Liver (tissue), 9 donors: ENCODE measurements around the gene UBE2A. TPM values are rescaled to one million over a fixed set of nuclear protein-coding genes. Genes with fewer than 3 reads are reported as not detected.

Experiments
- DNase-seq: peaks from one replicate; pipeline ENCODE4 v3.0.0-alpha.2; 2017; ENCODE audit warnings: low spot score
- H3K27ac ChIP-seq, 2 donors: one replicate each; pipeline ENCODE4 v1.7.0; 2013; ENCODE audit warnings: inconsistent platforms in 2 of 2, low read length in 2 of 2, control low read depth in 1 of 2, low read depth in 1 of 2, mild to moderate bottlenecking in 1 of 2
- H3K27me3 ChIP-seq, 4 donors: one replicate each; pipeline versions ENCODE4 v1.6.1 to v1.7.0; 2013; ENCODE audit warnings: low read length in 3 of 4, inconsistent platforms in 1 of 4, mild to moderate bottlenecking in 1 of 4, moderate library complexity in 1 of 4; ENCODE audit not compliant: control insufficient read depth in 4 of 4, insufficient read depth in 4 of 4
- H3K36me3 ChIP-seq, 4 donors: one replicate each; pipeline versions ENCODE4 v1.6.1 to v1.7.0; 2013; ENCODE audit warnings: low read length in 3 of 4, mild to moderate bottlenecking in 3 of 4, low read depth in 1 of 4, moderate library complexity in 1 of 4; ENCODE audit not compliant: control insufficient read depth in 4 of 4, insufficient read depth in 3 of 4
- H3K4me1 ChIP-seq, 4 donors: one replicate each; pipeline versions ENCODE4 v1.6.1 to v1.7.0; 2013; ENCODE audit warnings: low read length in 3 of 4, mild to moderate bottlenecking in 3 of 4, moderate library complexity in 1 of 4; ENCODE audit not compliant: control insufficient read depth in 4 of 4, insufficient read depth in 4 of 4
- H3K4me3 ChIP-seq, 3 donors: one replicate each; pipeline versions ENCODE4 v1.6.1 to v1.7.0; 2013; ENCODE audit warnings: low read length in 3 of 3, control low read depth in 1 of 3, low read depth in 1 of 3, mild to moderate bottlenecking in 1 of 3
- H3K9ac ChIP-seq, 2 donors: one replicate each; pipeline ENCODE4 v1.7.0; 2013; ENCODE audit warnings: low read length in 2 of 2, mild to moderate bottlenecking in 2 of 2, moderate library complexity in 2 of 2, control low read depth in 1 of 2, low read depth in 1 of 2
- H3K9me3 ChIP-seq, 4 donors: one replicate each; pipeline versions ENCODE4 v1.6.1 to v1.7.0; 2013; ENCODE audit warnings: low read length in 3 of 4; ENCODE audit not compliant: control insufficient read depth in 4 of 4
- CTCF ChIP-seq: fragments of 150-350 bp; IDR thresholded peaks from 2 replicates; pipeline ENCODE4 v1.5.1; 2017; ENCODE audit warnings: improper control_type of control experiment, low read depth, low read length; ENCODE audit not compliant: missing input control
- FOXA1 ChIP-seq: IDR thresholded peaks from 2 replicates; pipeline ENCODE4 v1.6.1; 2016; ENCODE audit warnings: antibody characterized with exemption
- FOXA2 ChIP-seq: IDR thresholded peaks from 2 replicates; pipeline ENCODE4 v1.6.1; 2016; ENCODE audit warnings: antibody characterized with exemption
- GABPA ChIP-seq, 2 donors: IDR thresholded peaks in 1 of 2; conservative IDR thresholded peaks in 1 of 2; 2 replicates each; pipeline ENCODE4 v1.6.1; 2016; ENCODE audit warnings: antibody characterized with exemption in 2 of 2, mild to moderate bottlenecking in 1 of 2, moderate library complexity in 1 of 2
- HNF4A ChIP-seq, 2 donors: conservative IDR thresholded peaks; 2 replicates each; pipeline ENCODE4 v1.6.1; 2016; ENCODE audit warnings: antibody characterized with exemption in 2 of 2, mild to moderate bottlenecking in 2 of 2
- HNF4G ChIP-seq: IDR thresholded peaks from 2 replicates; pipeline ENCODE4 v1.6.1; 2016; ENCODE audit warnings: antibody characterized with exemption
- JUND ChIP-seq, 2 donors: IDR thresholded peaks; 2 replicates each; pipeline ENCODE4 v1.6.1; 2016; ENCODE audit warnings: antibody characterized with exemption in 2 of 2
- MAX ChIP-seq: IDR thresholded peaks from 2 replicates; pipeline ENCODE4 v1.6.1; 2016; ENCODE audit warnings: antibody characterized with exemption
- NR2F2 ChIP-seq: IDR thresholded peaks from 2 replicates; pipeline ENCODE4 v1.6.1; 2016; ENCODE audit warnings: antibody characterized with exemption
- RAD21 ChIP-seq, 2 donors: IDR thresholded peaks; 2 replicates each; pipeline ENCODE4 v1.6.1; 2016; ENCODE audit warnings: antibody characterized with exemption in 2 of 2, mild to moderate bottlenecking in 2 of 2
- SP1 ChIP-seq: IDR thresholded peaks from 2 replicates; pipeline ENCODE4 v1.6.1; 2018; ENCODE audit warnings: antibody characterized with exemption, mild to moderate bottlenecking
- TAF1 ChIP-seq: conservative IDR thresholded peaks from 2 replicates; pipeline ENCODE4 v1.6.1; 2016; ENCODE audit warnings: antibody characterized with exemption, mild to moderate bottlenecking
- YY1 ChIP-seq: IDR thresholded peaks from 2 replicates; pipeline ENCODE4 v1.6.1; 2016; ENCODE audit warnings: antibody characterized with exemption, mild to moderate bottlenecking
- WGBS: extraction: QIAGEN DNeasy Blood & Tissue Kit; methylation state at CpG from one replicate; pipeline ENCODE4 v1.1.7; 2013; 5-methylcytosine and 5-hydroxymethylcytosine counted together
- polyA plus RNA-seq, 2 donors: library from polyadenylated mRNA; stranded (reverse) in 1 of 2; unstranded in 1 of 2; fragments of 200-250 nt in 1 of 2; fragments of >200 nt in 1 of 2; fragmentation: Nextera tagmentation in 1 of 2; extraction: Ambion mirVana in 1 of 2; gene quantifications; one replicate each; pipeline versions ENCODE4 v1.2.1 to v1.2.3, GENCODE V29; 2013 to 2015
- total RNA-seq, 2 donors: library from RNA; depleted of rRNA; stranded (reverse); fragments of >200 nt; gene quantifications; one replicate each; pipeline ENCODE4 v1.2.3, GENCODE V29; 2014
- TF ChIP-seq, protein P1 (sequence below): IDR thresholded peaks from 2 replicates; pipeline ENCODE4 v1.6.1; 2016; ENCODE audit warnings: antibody characterized with exemption, mild to moderate bottlenecking
- TF ChIP-seq, protein P2 (sequence below): IDR thresholded peaks from 2 replicates; pipeline ENCODE4 v1.6.1; 2016; ENCODE audit warnings: antibody characterized with exemption
- donor health status: healthy.
- donor health status: healthy.
- donor health status: healthy.
- donor health status: healthy.
- donor health status: healthy.

UBE2A gene
- total and polyA plus RNA-seq, 4 donors: 12.0 to 21.6 (median 17.4) TPM

DNA sequence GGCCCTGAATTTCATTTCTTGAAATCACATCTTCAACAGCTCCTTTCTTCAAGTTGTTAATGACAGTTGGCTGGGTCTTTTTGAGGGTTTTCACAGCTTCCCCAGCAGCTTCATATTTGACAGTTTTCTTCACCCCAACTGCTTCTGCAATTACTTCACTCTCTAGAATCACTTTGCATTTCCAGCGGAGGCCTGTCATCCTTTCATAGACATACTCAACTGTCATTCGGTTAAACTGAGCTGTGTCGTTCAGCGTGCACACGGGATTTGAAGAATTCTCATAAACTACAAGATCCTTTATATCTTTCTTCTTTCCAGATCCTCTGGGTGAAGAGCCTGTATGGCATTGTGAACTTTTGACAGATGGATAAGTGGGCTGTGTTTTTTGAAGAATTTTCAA lies 15.4 kb downstream of the UBE2A start (continued):
- TF ChIP-seq, protein P1, sequence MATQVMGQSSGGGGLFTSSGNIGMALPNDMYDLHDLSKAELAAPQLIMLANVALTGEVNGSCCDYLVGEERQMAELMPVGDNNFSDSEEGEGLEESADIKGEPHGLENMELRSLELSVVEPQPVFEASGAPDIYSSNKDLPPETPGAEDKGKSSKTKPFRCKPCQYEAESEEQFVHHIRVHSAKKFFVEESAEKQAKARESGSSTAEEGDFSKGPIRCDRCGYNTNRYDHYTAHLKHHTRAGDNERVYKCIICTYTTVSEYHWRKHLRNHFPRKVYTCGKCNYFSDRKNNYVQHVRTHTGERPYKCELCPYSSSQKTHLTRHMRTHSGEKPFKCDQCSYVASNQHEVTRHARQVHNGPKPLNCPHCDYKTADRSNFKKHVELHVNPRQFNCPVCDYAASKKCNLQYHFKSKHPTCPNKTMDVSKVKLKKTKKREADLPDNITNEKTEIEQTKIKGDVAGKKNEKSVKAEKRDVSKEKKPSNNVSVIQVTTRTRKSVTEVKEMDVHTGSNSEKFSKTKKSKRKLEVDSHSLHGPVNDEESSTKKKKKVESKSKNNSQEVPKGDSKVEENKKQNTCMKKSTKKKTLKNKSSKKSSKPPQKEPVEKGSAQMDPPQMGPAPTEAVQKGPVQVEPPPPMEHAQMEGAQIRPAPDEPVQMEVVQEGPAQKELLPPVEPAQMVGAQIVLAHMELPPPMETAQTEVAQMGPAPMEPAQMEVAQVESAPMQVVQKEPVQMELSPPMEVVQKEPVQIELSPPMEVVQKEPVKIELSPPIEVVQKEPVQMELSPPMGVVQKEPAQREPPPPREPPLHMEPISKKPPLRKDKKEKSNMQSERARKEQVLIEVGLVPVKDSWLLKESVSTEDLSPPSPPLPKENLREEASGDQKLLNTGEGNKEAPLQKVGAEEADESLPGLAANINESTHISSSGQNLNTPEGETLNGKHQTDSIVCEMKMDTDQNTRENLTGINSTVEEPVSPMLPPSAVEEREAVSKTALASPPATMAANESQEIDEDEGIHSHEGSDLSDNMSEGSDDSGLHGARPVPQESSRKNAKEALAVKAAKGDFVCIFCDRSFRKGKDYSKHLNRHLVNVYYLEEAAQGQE: no peak
- TF ChIP-seq, protein P2, sequence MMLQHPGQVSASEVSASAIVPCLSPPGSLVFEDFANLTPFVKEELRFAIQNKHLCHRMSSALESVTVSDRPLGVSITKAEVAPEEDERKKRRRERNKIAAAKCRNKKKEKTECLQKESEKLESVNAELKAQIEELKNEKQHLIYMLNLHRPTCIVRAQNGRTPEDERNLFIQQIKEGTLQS: no peak
- TF ChIP-seq NR2F2 (no peak), SP1 (no peak), FOXA1 (no peak), HNF4A (conservative IDR thresholded peaks at IDR 0.05) (no peak), FOXA2 (no peak), RAD21 (IDR thresholded peaks at IDR 0.05) (no peak), TAF1 (no peak), HNF4G (no peak), GABPA (IDR thresholded peaks at IDR 0.05 in 1 of 2, conservative IDR thresholded peaks at IDR 0.05 in 1 of 2) (no peak), MAX (no peak)

- DNase-seq: no peak
- no peaks in the 10 kb centered on the region for H3K9me3 ChIP-seq
- H3K4me1 ChIP-seq: peaks cover 0 to 13% (median 6%) of the 10 kb centered on the region in 4 donors
- H3K4me3 ChIP-seq: no peak overlapping the region
- no peaks in the 10 kb centered on the region for H3K36me3 ChIP-seq
- H3K9ac ChIP-seq: no peak overlapping the region
- 92% methylated on average over 9 of the region's 9 CpGs for WGBS
- H3K27me3 ChIP-seq: no peaks in the 10 kb centered on the region
- TF ChIP-seq SP1: no peak
- TF ChIP-seq HNF4G: no peak
- no peak for TF ChIP-seq CTCF
- TF ChIP-seq, protein P1: no peak
- TF ChIP-seq MAX: no peak
- no peak for TF ChIP-seq FOXA1
- no peak for TF ChIP-seq TAF1
- TF ChIP-seq, protein P2: no peak
- TF ChIP-seq JUND (IDR thresholded peaks at IDR 0.05): no peak
- TF ChIP-seq NR2F2: no peak
- TF ChIP-seq FOXA2: no peak
- TF ChIP-seq YY1: no peak
- no peak overlapping the region for H3K27ac ChIP-seq
These were observed 28.4 kb downstream of the UBE2A start for GRCh38 chrX:119602701-119603255.
